NCI-H524 treated with DMSO at 0.1 percent for 48 hours (cell line): ENCODE data around the gene CYP4F22.
"Not testable (repeated sequence)": the region's sequence is repeated elsewhere in the genome, so short reads cannot be mapped to it uniquely, and the experiment has no call there.

ENCODE experiments used
- DNase-seq: peaks from one replicate; lab custom pipeline; 2025; lab: John Stamatoyannopoulos, UW

CYP4F22 gene

DNA sequence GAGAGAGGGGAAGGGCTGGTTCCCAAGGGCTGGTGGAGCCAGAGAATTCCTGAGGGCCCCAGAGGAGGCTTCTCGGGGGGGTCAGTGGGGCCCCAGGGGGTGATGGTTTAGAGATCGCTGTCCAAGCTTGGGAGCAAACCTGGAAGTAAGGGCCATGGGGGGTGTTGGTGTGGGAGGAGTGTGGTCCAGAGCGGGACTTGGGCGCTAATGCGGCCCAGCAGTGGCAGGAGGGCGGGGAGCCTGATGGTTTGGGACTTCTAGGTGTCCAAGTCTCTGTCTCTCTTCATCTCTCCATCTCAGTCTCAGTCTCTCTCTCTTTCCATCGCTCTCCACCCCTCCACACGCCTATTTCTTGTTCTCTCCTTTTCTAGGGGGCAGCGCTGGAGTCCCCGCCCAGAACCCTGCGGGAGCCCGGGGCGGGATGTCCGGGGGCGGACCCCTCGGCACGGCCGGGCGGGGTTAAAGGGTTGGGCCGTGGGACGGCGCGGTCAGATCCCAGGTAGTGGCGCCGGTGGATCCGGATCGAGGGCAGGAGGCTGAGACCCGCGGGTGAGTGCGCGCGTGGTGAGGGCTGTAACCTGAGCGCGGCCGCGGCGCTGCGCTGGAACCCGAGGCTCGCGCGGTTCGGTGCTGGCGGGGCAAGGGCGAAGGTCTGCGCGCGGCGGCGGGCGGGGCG is at the start of gene CYP4F22:
CYP4F22 (plus strand) TSS at position 491 of the 676 bp plus-strand sequence. CDS start 16,812 bp downstream, outside the sequence.
- DNase-seq: no peak

GRCh38 chr19:15461694-15462093 is 46.6 kb upstream of the CYP4F22 start:
- no peak for DNase-seq

DNA sequence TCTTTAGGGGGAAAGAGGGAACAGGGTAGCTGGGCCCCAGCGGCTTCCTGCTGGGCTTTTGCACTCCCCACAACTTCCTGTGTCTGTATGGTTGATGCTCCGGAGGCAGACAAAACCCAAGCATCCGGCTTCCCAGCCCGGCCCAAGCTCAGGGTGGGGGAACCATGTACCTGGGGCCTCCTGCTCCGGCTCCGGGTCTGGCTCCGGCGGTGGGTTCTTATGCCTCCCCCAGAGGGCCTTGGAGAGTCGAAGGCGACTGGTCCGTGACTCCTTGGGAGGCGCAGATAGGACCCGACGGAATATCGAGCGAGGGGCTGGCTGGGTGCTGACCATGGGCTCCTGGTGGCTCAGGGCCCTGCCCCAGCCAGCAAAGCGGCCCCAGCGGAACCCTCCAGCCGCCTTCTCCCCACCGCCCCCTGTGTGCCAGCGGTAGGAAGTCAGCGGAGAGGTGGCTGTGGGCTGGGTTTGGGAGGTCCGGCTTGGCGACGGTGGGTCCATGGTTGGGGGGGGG is 44.4 kb upstream of the CYP4F22 start:
- DNase-seq: no peak

DNA sequence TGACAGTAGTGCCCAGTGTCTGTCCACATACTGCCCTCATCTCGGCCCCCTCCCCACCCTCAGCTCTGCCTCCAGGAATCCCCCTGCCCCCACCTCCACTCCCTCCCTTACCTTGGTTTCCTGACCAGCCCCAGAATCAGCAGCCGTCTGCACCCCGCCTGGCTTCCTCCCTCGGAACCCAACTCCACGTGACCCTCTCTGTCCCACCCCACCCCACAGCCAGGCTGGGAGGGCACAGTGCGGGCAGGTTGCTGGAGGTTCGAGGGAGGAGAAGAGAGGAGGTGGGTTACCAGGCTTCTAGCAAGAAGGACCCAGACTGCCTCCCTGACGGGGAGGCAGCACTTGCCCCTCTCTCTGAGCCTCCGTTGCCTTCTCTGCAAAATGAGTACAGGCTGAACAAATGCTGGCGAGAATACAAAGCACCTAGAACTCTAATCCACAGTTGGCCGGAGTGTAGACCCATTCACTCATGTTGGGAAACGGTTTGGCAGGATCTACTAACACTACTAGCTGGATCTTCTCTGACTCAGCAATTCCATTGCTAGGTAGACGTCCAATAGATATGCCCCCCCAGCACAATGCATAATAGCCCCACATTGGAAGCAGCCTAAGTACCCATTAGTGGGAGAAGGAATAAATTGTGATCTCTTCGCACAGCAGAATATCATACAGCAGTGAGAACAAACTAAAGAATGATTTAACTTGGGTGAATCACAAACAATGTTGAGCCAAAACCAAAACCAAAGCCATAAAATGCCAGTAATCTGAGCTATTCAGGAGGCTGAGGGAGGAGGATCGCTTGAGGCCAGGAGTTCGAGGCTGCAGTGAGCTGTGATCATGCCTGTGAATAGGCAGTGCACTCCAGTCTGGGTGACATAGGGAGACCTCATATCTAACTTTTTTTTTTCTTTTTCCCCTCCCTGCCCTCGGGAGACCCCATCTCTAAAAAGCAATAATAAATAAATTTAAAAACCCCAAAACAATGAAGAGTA is 43.6 kb upstream of the CYP4F22 start, which contains the start of gene RASAL3:
RASAL3 (minus strand) TSS at position 151 of the 992 bp plus-strand sequence. CDS start 186 bp downstream, outside the sequence.
- no peak for DNase-seq

DNA sequence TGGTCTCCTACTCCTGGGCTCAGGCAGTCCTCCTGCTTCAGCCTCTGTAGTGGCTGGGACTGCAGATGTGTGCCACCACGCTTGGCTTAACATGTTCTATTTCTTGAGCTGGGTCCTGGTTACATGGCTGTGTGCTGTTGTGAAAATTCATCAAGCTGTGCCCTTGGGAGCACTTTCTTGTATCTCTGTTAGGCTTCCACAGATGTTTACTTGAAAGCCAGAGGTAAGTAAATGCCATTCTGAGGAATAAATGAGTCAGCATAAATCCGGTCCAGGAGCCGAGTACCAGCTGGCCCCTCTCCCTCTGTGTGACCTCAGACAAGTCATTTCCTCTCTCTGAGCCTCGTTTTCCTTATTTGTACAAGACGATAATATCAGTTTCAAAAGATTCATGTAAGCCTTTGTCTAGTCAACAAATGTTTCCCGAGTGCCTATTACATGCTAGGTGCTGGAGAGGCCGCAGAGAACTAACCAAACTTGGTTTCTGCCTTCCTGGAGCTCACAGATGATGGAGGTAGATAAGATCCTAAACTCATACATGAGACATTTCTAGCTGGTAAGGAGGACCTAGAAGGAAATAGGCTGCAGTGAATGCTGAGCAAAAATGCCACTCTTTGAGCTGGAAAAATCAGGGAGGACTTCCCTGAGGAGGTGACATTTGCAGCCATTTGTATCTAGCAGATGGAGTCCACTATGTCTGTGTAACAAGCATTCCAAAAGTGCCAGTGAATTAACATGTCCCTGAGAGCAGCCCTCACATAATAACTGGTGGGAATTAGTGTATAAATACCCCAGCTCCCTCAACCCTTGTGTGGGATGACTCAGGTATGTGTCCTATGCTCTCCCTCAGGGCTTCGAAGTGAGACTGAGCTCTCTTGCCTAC is 41.2 kb upstream of the CYP4F22 start:
- no peak for DNase-seq

DNA sequence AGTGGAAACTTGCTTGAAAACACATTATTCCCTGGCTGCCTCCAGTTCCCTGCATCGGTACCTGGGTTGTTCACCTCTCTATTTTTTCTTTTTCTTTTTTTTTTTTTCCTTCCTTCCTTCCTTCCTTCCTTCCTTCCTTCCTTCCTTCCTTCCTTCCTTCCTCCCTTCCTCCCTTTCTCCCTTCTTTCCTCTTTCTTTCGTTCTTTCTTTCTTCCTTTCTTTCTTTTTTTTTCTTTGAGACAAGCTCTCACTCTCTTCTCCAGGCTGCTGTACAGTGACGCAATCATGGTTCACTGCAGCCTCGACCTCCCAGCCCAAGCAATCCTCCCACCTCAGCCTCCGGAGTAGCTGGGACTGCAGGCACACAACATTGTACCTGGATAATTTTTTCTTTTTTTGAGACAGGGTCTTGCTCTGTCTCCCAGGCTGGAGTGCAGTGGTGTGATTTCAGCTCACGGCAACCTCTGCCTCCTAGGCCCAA is 40.6 kb upstream of the CYP4F22 start:
- DNase-seq: no peak

DNA sequence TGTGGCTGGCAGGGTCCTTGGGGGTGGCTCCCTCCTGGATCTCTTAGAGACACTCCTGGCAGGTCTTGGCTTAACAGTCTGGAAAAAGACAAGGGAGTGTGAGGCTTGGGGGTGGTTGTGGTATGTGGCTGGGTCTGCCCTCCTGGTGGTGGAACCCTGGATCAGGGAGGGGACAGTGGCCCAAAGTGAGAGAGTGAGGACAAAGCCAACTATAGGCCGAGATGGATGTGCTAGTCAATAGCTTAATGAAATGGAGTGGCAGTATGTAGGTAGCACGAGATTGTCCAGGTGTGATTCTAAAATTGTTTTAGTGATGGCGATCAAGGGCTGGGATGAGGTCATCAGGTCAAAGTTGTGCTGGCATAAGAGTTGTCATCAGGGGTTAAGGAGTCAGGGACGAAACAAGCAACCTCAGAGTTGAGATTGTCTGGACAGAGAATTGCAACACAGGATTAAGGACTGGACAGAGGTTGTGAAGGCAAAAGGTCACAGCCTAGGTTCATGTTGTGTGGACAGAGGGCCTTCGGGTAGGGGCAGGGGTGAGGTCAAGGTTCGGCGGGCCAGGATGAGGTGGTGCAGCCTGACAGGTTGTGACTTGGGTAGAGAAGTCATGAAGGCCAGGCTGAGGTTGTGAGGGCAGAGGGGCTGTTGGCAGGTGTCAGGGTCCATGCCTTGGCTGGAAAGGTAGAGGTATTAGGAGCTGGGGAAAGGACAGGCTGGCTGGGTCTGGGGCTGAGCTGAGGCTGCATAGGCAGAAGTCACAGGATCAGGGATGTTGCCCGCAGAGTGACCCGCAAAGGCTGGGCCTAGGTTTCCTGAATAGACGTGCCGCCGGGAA is 39.4 kb upstream of the CYP4F22 start:
- no peak for DNase-seq

- DNase-seq: no peak
Measured at GRCh38 chr19:15469513-15470297, 38.6 kb upstream of the CYP4F22 start.

GRCh38 chr19:15471639-15472101 is 36.7 kb upstream of the CYP4F22 start:
- no peak for DNase-seq

- not testable (repeated sequence) for DNase-seq
Measured at GRCh38 chr19:15473821-15474220, 34.5 kb upstream of the CYP4F22 start.

DNA sequence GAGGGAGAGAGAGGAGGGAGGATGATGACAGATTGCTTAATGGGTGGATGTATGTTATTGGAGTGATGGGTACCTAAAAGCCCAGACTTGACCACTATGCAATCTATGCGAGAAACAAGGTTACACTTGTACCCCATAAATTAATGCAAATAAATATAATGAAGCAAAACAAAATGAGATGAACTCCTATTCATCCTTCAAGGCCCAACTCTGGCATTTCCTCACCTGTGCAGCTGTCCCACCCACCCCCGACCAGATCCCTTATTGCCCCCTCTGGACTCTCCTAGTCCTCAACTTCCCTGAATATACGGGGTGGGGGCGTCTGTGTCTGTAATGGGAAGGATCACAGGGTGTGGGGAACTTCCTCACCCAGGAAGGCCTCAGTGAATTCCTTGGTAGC is 33.2 kb upstream of the CYP4F22 start:
- no peak for DNase-seq

GRCh38 chr19:15475611-15476010 is 32.7 kb upstream of the CYP4F22 start:
- no peak for DNase-seq

DNA sequence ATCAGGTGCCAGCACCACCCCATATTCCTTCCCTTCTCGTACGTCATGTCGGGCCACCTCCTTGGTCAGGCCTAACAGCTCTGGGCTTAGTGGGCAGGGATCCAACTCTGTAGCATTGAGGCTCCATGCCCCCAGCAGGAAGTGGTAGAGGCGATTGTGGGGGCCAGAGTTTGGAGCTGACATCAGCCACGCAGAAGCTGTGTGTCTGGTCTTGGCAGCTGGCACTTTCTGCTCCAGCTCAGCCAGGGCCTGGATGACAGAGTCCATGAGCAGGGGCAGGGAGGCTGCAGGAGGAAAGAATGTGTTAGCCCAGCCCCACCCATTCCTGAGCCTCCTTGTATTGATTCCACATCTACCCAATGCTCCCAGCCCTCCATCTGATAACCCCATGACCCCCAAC is 32.0 kb upstream of the CYP4F22 start:
- no peak for DNase-seq

DNA sequence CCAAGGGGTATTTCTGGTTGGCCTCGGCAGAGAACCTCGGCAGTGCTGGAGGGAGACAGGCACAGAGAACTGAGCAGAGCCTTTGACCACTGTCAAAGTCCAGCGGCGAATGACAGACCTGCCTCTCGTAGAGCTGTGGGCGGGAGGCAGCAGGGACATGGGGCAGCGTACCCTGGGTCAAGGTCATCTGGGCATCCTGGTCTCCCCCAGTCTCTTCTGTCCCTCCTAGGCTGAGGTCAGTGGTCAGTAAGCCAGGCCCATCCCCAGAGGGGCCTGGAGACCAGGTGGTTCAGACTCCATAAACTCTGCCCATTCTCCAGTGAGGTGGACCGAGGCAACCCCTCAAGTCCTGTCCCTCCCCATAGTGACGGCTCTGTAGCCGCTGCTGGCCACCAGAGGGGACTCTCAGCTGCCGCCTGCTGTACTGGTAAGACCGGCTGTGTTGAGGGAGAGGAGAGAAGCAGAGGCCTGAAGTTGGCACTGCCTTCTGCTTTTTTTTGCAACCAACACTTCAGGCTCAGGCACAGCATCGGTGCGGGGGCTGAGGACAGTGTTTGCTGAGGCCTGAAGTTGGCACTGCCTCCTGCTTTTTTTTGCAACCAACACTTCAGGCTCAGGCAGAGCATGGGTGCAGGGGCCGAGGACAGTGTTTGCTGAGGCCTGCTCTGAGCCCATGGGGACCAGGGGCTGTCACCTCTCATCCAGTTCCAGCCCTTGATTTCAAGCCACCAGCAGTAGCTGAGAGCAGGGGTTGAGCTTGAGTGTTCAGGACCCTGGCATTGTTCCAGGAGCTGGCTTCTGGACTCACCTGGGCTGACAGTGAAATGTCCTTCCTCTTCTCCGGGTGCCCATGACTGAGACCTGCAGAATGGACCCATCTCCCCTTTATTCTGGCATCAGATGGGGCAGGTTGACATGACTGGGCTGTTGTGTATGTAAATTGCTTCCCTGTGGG is 28.7 kb upstream of the CYP4F22 start, which contains the start of gene PGLYRP2:
PGLYRP2 (minus strand) TSS at position 111 of the 955 bp plus-strand sequence. CDS start 130 bp downstream, outside the sequence.
- DNase-seq: no peak

GRCh38 chr19:15480996-15481395 is 27.3 kb upstream of the CYP4F22 start:
- DNase-seq: not testable (repeated sequence)

DNA sequence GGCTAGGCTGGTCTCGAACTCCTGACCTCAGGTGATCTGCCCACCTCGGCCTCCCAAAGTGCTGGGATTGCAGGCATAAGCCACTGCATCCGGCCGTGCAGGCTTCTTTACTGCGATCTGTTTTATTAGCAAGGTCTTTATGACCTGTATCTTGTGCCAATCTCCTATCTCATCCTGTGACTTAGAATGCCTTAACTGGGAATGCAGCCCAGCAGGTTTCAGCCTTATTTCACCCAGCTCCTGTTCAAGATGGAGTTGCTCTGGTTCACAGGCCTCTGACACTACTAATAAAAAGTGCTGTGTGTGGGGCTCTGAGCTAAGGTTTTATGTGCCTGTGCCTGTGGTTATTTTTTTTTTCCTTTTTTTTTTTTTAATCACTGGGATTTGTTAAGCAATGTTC is 22.6 kb upstream of the CYP4F22 start:
- DNase-seq: not testable (repeated sequence)

DNA sequence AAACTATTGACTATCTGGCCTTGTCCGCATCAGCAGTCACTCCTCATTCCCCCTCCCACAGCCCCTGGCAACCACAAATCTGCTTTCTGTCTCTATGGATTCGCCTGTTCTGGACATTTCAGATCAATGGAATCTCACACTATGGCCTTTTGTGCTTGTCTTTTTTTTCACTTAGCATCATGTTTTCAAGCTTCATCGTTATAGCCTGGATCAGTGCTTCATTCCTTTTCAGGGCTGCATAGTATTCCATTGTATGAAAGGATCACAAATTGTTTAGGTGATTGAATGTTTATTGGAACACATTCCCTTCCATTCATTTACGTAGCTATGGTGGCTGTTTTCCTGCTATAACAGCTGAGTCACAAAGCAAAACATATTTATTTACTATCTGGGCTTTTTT is 21.3 kb upstream of the CYP4F22 start:
- DNase-seq: no peak

- no peak for DNase-seq
Measured at GRCh38 chr19:15488489-15489226, 19.7 kb upstream of the CYP4F22 start.
